K562 (cell line): ENCODE measurements around the gene RNF144A. TPM values are rescaled to one million over a fixed set of nuclear protein-coding genes. Genes with fewer than 3 reads are reported as not detected.

Source experiments
- BRCA1 ChIP-seq, 2 experiments: fragments of 450-650 bp in 1 of 2; sonication (generic) in 1 of 2; formaldehyde crosslinking in 1 of 2; IDR thresholded peaks; 2 replicates each; pipeline versions ENCODE4 v1.5.0 to v1.6.1; 2017 to 2020; ENCODE audit warnings: mild to moderate bottlenecking in 1 of 2, missing genetic modification reagents in 1 of 2
- CBX1 ChIP-seq: sonication (generic); IDR thresholded peaks from 2 replicates; pipeline ENCODE4 v1.6.1; 2016; ENCODE audit warnings: antibody characterized with exemption, low read depth, mild to moderate bottlenecking
- COPS2 ChIP-seq: fragments of 450-650 bp; conservative IDR thresholded peaks from 2 replicates; pipeline ENCODE4 v1.6.1; 2016; ENCODE audit warnings: mild to moderate bottlenecking, moderate library complexity
- MAFK ChIP-seq: IDR thresholded peaks from 2 replicates; pipeline ENCODE4 v1.6.1; 2011; ENCODE audit warnings: low read length, improper control_type of control experiment
- MTA3 ChIP-seq: fragments of 450-650 bp; formaldehyde crosslinking; IDR thresholded peaks from 2 replicates; pipeline ENCODE4 v1.6.1; 2017; ENCODE audit warnings: mild to moderate bottlenecking, borderline replicate concordance
- MTF1 ChIP-seq: fragments of 250-450 bp; sonication (Bioruptor Pico); IDR thresholded peaks from 2 replicates; pipeline ENCODE4 v1.9.0; 2021; ENCODE audit warnings: moderate library complexity, mild to moderate bottlenecking, inconsistent platforms, borderline replicate concordance
- NEUROD1 ChIP-seq: fragments of 150-350 bp; IDR thresholded peaks from 2 replicates; pipeline ENCODE4 v1.6.1; 2014; ENCODE audit warnings: borderline replicate concordance, low read length, low read depth; ENCODE audit not compliant: partially characterized antibody
- NR3C1 ChIP-seq: sonication (generic); formaldehyde crosslinking; IDR thresholded peaks from 2 replicates; pipeline ENCODE4 v1.8.1; 2022; ENCODE audit warnings: missing genetic modification reagents
- PHF8 ChIP-seq: fragments of 200-600 bp; sonication (generic); IDR thresholded peaks from 2 replicates; pipeline ENCODE4 v1.6.1; 2012; ENCODE audit warnings: mixed run types, mild to moderate bottlenecking, inconsistent platforms, low read length, moderate library complexity, borderline replicate concordance
- ZNF121 ChIP-seq: sonication (generic); formaldehyde crosslinking; conservative IDR thresholded peaks from 2 replicates; pipeline ENCODE4 v1.8.0; 2022; ENCODE audit warnings: missing genetic modification reagents
- ZNF76 ChIP-seq: fragments of 250-450 bp; sonication (Bioruptor Pico); IDR thresholded peaks from 2 replicates; pipeline ENCODE4 v1.4.0; 2020; ENCODE audit warnings: mild to moderate bottlenecking, moderate library complexity, borderline replicate concordance
- polyA plus RNA-seq, 8 experiments: library from polyadenylated mRNA; depleted of rRNA in 4 of 8; stranded (reverse) in 5 of 8; unstranded in 3 of 8; fragments of >200 nt; fragmentation: Nextera tagmentation in 2 of 8; fragmentation: Illumina TruSeq in 1 of 8; extraction: Ambion mirVana in 2 of 8; extraction: Trizol in 1 of 8; gene quantifications; 2 replicates each; pipeline versions ENCODE4 v1.2.1 to v1.2.3, GENCODE V29; 2011 to 2014; ENCODE audit warnings: inconsistent platforms in 1 of 8, missing spikeins in 1 of 8
- total RNA-seq, 7 experiments: library from RNA; depleted of rRNA in 6 of 7; stranded (reverse); fragments of >200 nt in 6 of 7; fragmentation: Illumina TruSeq in 2 of 7; extraction: Trizol in 2 of 7; gene quantifications; 2 replicates each; pipeline versions ENCODE4 v1.2.1 to v1.2.3, GENCODE V29; 2011 to 2021; ENCODE audit warnings: low replicate concordance in 1 of 7
- TF ChIP-seq, protein P1 (sequence below): IDR thresholded peaks from 2 replicates; pipeline ENCODE4 v1.6.1; 2012; ENCODE audit warnings: low read depth, low read length, improper control_type of control experiment, borderline replicate concordance
- TF ChIP-seq, protein P2 (sequence below): fragments of 200-800 bp; sonication (Bioruptor generic); IDR thresholded peaks from 2 replicates; pipeline ENCODE4 v1.6.1; 2016; ENCODE audit warnings: missing genetic modification characterization, missing compliant biosample characterization

Gene RNF144A
- total and polyA plus RNA-seq, 9 of the 15 experiments (the other 6 are each of a cell fraction or from before 2014, with no cell fraction given): 0.96 to 11.3 (median 6.2) TPM

DNA sequence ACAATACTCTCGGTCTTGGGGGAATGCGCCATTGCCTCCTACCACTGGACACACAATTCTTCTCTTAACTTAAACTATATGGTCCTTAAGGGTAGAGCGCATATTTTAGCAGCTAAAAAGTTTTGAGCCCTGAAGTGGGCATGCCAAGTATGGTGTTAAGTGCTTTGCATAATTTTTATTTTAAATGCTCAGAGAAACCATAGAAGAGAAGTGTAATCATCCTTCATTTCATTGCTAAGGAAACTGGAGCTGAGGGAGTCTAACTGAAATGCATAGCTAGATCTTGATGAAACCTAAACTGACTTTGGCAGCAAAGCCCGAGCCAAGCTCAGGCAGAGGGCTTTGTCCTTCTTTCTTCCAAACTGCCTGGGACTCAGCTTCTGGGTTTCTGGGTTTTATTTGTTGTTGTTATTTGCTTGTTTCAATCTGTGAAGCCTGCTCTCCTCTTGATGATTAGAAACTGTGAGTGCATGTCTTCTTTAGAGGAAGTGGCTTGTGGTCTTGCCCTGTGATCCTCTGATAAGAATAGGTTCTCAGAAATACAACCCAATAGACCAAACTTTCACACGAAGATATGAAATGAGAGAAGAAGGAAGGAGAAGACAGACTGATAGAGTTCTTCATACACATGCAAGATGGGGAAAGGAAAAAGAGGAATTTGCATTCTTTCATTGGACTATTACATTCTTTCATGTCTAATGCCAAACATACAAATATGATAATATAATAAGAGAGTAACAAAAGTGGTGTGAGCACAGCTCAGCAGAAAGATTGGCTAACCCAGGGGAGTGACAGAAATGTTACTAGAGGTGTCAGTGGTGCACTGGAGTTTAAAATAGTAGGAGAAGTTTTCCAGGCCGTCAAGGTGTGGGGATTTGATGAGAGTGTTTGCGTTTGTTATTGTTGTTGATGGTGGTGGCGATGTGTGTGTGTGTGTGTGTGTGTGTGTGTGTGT lies 7.5 kb upstream of the RNF144A start (continued):
- TF ChIP-seq, protein P1, sequence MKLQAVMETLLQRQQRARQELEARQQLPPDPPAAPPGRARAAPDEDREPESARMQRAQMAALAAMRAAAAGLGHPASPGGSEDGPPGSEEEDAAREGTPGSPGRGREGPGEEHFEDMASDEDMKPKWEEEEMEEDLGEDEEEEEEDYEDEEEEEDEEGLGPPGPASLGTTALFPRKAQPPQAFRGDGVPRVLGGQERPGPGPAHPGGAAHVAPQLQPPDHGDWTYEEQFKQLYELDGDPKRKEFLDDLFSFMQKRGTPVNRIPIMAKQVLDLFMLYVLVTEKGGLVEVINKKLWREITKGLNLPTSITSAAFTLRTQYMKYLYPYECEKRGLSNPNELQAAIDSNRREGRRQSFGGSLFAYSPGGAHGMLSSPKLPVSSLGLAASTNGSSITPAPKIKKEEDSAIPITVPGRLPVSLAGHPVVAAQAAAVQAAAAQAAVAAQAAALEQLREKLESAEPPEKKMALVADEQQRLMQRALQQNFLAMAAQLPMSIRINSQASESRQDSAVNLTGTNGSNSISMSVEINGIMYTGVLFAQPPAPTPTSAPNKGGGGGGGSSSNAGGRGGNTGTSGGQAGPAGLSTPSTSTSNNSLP: peak; percentile 58; the same call in 1 of the 2 replicates
- TF ChIP-seq MTF1 (CRISPR knock-in tag) (no peak), NR3C1 (CRISPR knock-in tag) (no peak), CBX1 (no peak), NEUROD1 (peak; percentile 39), COPS2 (no peak), ZNF76 (no peak), ZNF121 (CRISPR knock-in tag) (no peak), BRCA1 (IDR thresholded peaks at IDR 0.05) (no peak), BRCA1 (CRISPR knock-in tag; IDR thresholded peaks at IDR 0.05) (no peak), MTA3 (peak; percentile 18; the same call in 1 of the 2 replicates), PHF8 (no peak), MAFK (no peak)
- TF ChIP-seq, protein P2, sequence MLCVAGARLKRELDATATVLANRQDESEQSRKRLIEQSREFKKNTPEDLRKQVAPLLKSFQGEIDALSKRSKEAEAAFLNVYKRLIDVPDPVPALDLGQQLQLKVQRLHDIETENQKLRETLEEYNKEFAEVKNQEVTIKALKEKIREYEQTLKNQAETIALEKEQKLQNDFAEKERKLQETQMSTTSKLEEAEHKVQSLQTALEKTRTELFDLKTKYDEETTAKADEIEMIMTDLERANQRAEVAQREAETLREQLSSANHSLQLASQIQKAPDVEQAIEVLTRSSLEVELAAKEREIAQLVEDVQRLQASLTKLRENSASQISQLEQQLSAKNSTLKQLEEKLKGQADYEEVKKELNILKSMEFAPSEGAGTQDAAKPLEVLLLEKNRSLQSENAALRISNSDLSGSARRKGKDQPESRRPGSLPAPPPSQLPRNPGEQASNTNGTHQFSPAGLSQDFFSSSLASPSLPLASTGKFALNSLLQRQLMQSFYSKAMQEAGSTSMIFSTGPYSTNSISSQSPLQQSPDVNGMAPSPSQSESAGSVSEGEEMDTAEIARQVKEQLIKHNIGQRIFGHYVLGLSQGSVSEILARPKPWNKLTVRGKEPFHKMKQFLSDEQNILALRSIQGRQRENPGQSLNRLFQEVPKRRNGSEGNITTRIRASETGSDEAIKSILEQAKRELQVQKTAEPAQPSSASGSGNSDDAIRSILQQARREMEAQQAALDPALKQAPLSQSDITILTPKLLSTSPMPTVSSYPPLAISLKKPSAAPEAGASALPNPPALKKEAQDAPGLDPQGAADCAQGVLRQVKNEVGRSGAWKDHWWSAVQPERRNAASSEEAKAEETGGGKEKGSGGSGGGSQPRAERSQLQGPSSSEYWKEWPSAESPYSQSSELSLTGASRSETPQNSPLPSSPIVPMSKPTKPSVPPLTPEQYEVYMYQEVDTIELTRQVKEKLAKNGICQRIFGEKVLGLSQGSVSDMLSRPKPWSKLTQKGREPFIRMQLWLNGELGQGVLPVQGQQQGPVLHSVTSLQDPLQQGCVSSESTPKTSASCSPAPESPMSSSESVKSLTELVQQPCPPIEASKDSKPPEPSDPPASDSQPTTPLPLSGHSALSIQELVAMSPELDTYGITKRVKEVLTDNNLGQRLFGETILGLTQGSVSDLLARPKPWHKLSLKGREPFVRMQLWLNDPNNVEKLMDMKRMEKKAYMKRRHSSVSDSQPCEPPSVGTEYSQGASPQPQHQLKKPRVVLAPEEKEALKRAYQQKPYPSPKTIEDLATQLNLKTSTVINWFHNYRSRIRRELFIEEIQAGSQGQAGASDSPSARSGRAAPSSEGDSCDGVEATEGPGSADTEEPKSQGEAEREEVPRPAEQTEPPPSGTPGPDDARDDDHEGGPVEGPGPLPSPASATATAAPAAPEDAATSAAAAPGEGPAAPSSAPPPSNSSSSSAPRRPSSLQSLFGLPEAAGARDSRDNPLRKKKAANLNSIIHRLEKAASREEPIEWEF (CRISPR knock-in tag): no peak
